Endothelial cell of umbilical vein (primary cell): ENCODE data around the gene ASXL1.

Experiments
- MYC ChIP-seq: IDR thresholded peaks from one replicate; pipeline ENCODE4 v1.6.1; 2011; ENCODE audit warnings: mild to moderate bottlenecking, low read depth, low read length
- POLR2AphosphoS5 ChIP-seq: IDR thresholded peaks from 2 replicates; pipeline ENCODE4 v1.6.1; 2012; ENCODE audit warnings: low read depth, mild to moderate bottlenecking, control low read depth, low read length, moderate library complexity; ENCODE audit not compliant: insufficient read depth
- TF ChIP-seq, protein P1 (sequence below), 2 donors: IDR thresholded peaks; 1 replicate in 1 of 2; 2 replicates in 1 of 2; pipeline ENCODE4 v1.5.1; 2011; ENCODE audit warnings: low read length in 2 of 2, mild to moderate bottlenecking in 2 of 2, moderate library complexity in 2 of 2, control low read depth in 1 of 2, inconsistent platforms in 1 of 2, low read depth in 1 of 2; ENCODE audit not compliant: insufficient read depth in 1 of 2; ENCODE audit errors: extremely low read depth in 1 of 2

DNA sequence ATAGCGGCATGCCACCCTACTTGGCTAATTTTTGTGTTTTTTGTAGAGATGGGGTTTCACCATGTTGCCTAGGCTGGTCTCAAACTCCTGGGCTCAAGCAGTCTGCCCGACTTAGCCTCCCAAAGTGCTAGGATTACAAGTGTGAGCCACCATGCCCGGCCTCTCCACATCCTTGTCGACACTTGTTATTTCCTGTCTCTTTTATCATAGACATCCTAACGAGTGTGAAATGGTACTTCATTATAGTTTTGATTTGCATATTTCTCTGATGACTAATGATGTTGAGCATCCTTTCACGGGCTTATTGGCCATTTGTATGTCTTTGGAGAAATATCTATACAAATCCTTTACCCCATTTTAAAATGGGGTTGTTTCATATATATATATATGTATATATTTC lies 39.0 kb upstream of the ASXL1 start:
- TF ChIP-seq, protein P1, sequence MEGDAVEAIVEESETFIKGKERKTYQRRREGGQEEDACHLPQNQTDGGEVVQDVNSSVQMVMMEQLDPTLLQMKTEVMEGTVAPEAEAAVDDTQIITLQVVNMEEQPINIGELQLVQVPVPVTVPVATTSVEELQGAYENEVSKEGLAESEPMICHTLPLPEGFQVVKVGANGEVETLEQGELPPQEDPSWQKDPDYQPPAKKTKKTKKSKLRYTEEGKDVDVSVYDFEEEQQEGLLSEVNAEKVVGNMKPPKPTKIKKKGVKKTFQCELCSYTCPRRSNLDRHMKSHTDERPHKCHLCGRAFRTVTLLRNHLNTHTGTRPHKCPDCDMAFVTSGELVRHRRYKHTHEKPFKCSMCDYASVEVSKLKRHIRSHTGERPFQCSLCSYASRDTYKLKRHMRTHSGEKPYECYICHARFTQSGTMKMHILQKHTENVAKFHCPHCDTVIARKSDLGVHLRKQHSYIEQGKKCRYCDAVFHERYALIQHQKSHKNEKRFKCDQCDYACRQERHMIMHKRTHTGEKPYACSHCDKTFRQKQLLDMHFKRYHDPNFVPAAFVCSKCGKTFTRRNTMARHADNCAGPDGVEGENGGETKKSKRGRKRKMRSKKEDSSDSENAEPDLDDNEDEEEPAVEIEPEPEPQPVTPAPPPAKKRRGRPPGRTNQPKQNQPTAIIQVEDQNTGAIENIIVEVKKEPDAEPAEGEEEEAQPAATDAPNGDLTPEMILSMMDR (IDR thresholded peaks at IDR 0.05; ENCODE audit: extremely low read depth in 1 of 2, insufficient read depth in 1 of 2, low read depth in 1 of 2, low read length in 2 of 2), result no peak
- TF ChIP-seq POLR2AphosphoS5, result no peak
- no peak for TF ChIP-seq MYC
